Subcutaneous abdominal adipose tissue (tissue), 5 donors: ENCODE data around the gene KRT73.

Source experiments
- H3K27ac ChIP-seq: one replicate; pipeline ENCODE4 v1.7.0; 2013; ENCODE audit warnings: low read depth, mild to moderate bottlenecking, inconsistent platforms, low read length, moderate library complexity
- H3K27me3 ChIP-seq, 5 donors: one replicate each; pipeline ENCODE4 v1.7.0; 2013; ENCODE audit warnings: low read length in 5 of 5, inconsistent platforms in 1 of 5; ENCODE audit not compliant: control insufficient read depth in 5 of 5, insufficient read depth in 4 of 5
- H3K36me3 ChIP-seq, 5 donors: one replicate each; pipeline ENCODE4 v1.7.0; 2013; ENCODE audit warnings: low read length in 5 of 5; ENCODE audit not compliant: control insufficient read depth in 5 of 5, insufficient read depth in 5 of 5
- H3K4me1 ChIP-seq, 5 donors: one replicate each; pipeline ENCODE4 v1.7.0; 2013; ENCODE audit warnings: low read length in 5 of 5, mild to moderate bottlenecking in 3 of 5, moderate library complexity in 1 of 5; ENCODE audit not compliant: control insufficient read depth in 5 of 5, insufficient read depth in 5 of 5
- H3K4me3 ChIP-seq, 5 donors: one replicate each; pipeline ENCODE4 v1.7.0; 2013; ENCODE audit warnings: low read length in 5 of 5, low read depth in 1 of 5
- H3K9ac ChIP-seq, 5 donors: one replicate each; pipeline ENCODE4 v1.7.0; 2013; ENCODE audit warnings: low read length in 5 of 5, mild to moderate bottlenecking in 4 of 5, moderate library complexity in 3 of 5
- H3K9me3 ChIP-seq, 5 donors: one replicate each; pipeline ENCODE4 v1.7.0; 2013; ENCODE audit warnings: low read length in 5 of 5; ENCODE audit not compliant: control insufficient read depth in 5 of 5
- donor health status: healthy.
- donor health status: healthy.
- donor health status: healthy.
- donor health status: healthy.
- donor health status: healthy.

KRT73 gene

GRCh38 chr12:52579468-52580465 is 38.6 kb downstream of the KRT73 start:
- H3K9me3 ChIP-seq: no peaks in the 10 kb centered on the region
- no peak overlapping the region for H3K4me3 ChIP-seq
- H3K36me3 ChIP-seq: no peaks in the 10 kb centered on the region
- H3K4me1 ChIP-seq: peaks cover 0 to 4% (median 0%) of the 10 kb centered on the region in 5 donors
- no peak overlapping the region for H3K27ac ChIP-seq
- H3K9ac ChIP-seq: no peak overlapping the region
- peaks cover 0 to 6% (median 0%) of the 10 kb centered on the region in 5 donors for H3K27me3 ChIP-seq

- H3K36me3 ChIP-seq: no peaks in the 10 kb centered on the region
- H3K9me3 ChIP-seq: no peaks in the 10 kb centered on the region
- H3K4me3 ChIP-seq: no peak overlapping the region
- H3K9ac ChIP-seq: no peak overlapping the region
- H3K4me1 ChIP-seq: peaks cover 0 to 4% (median 0%) of the 10 kb centered on the region in 5 donors
- no peak overlapping the region for H3K27ac ChIP-seq
- peaks cover 0 to 6% (median 0%) of the 10 kb centered on the region in 5 donors for H3K27me3 ChIP-seq
Measured at GRCh38 chr12:52578469-52578868, 39.9 kb downstream of the KRT73 start.

GRCh38 chr12:52577316-52577715 is 41.0 kb downstream of the KRT73 start:
- Histone ChIP-seq H3K9ac (no peak overlapping the region), H3K4me3 (no peak overlapping the region), H3K9me3 (no peaks in the 10 kb centered on the region), H3K27ac (no peak overlapping the region), H3K4me1 (peaks cover 0 to 4% (median 0%) of the 10 kb centered on the region in 5 donors), H3K36me3 (no peaks in the 10 kb centered on the region), H3K27me3 (peaks cover 0 to 6% (median 0%) of the 10 kb centered on the region in 5 donors)

GRCh38 chr12:52575948-52576347 is 42.4 kb downstream of the KRT73 start:
- no peak overlapping the region for H3K27ac ChIP-seq
- peak overlapping the region in 1 of 5 donors; percentile 10 for H3K4me3 ChIP-seq
- peaks cover 0 to 4% (median 0%) of the 10 kb centered on the region in 5 donors for H3K4me1 ChIP-seq
- no peaks in the 10 kb centered on the region for H3K9me3 ChIP-seq
- peaks cover 0 to 5% (median 0%) of the 10 kb centered on the region in 5 donors for H3K27me3 ChIP-seq
- no peak overlapping the region for H3K9ac ChIP-seq
- no peaks in the 10 kb centered on the region for H3K36me3 ChIP-seq

GRCh38 chr12:52575256-52575655 is 43.1 kb downstream of the KRT73 start:
- Histone ChIP-seq H3K9ac (no peak overlapping the region), H3K27ac (no peak overlapping the region), H3K4me3 (no peak overlapping the region), H3K27me3 (peaks cover 0 to 7% (median 0%) of the 10 kb centered on the region in 5 donors), H3K9me3 (no peaks in the 10 kb centered on the region), H3K4me1 (peaks cover 0 to 4% (median 0%) of the 10 kb centered on the region in 5 donors), H3K36me3 (no peaks in the 10 kb centered on the region)

- H3K27me3 ChIP-seq: peaks cover 0 to 12% (median 5%) of the 10 kb centered on the region in 5 donors
Measured at GRCh38 chr12:52573743-52574142, 44.6 kb downstream of the KRT73 start, which contains the start of gene KRT74. TSS of gene KRT74 (minus strand) at chr12:52573843. CDS start at chr12:52573777, 66 bp downstream.

GRCh38 chr12:52573306-52573705 is 45.1 kb downstream of the KRT73 start:
- H3K9me3 ChIP-seq: no peaks in the 10 kb centered on the region
- H3K27me3 ChIP-seq: peaks cover 0 to 12% (median 5%) of the 10 kb centered on the region in 5 donors
- H3K36me3 ChIP-seq: no peaks in the 10 kb centered on the region
- H3K4me3 ChIP-seq: no peak overlapping the region
- peaks cover 0 to 3% (median 0%) of the 10 kb centered on the region in 5 donors for H3K4me1 ChIP-seq
- H3K27ac ChIP-seq: no peak overlapping the region
- H3K9ac ChIP-seq: no peak overlapping the region

More at GRCh38 chr12:52573743-52574142, 44.6 kb downstream of the KRT73 start, which contains the start of gene KRT74:
- Histone ChIP-seq H3K27ac (no peak within 1 kb of the TSS), H3K9me3 (no peaks in the 10 kb centered on the region), H3K9ac (no peak within 1 kb of the TSS), H3K4me3 (no peak within 1 kb of the TSS), H3K36me3 (no peaks in the 10 kb centered on the region), H3K4me1 (peaks cover 0 to 4% (median 0%) of the 10 kb centered on the region in 5 donors)

- Histone ChIP-seq H3K36me3 (no peaks in the 10 kb centered on the region), H3K4me1 (peaks cover 0 to 3% (median 0%) of the 10 kb centered on the region in 5 donors), H3K9ac (no peak overlapping the region), H3K9me3 (no peaks in the 10 kb centered on the region), H3K4me3 (no peak overlapping the region), H3K27me3 (peaks cover 0 to 16% (median 8%) of the 10 kb centered on the region in 5 donors), H3K27ac (no peak overlapping the region)
Measured at GRCh38 chr12:52570511-52570910, 47.8 kb downstream of the KRT73 start.

- no peaks in the 10 kb centered on the region for H3K9me3 ChIP-seq
- no peak overlapping the region for H3K27ac ChIP-seq
- peaks cover 0 to 16% (median 8%) of the 10 kb centered on the region in 5 donors for H3K27me3 ChIP-seq
- H3K9ac ChIP-seq: no peak overlapping the region
- H3K36me3 ChIP-seq: no peaks in the 10 kb centered on the region
- no peak overlapping the region for H3K4me3 ChIP-seq
- H3K4me1 ChIP-seq: peaks cover 0 to 3% (median 0%) of the 10 kb centered on the region in 5 donors
Measured at GRCh38 chr12:52568111-52568510, 50.2 kb downstream of the KRT73 start.

- no peaks in the 10 kb centered on the region for H3K9me3 ChIP-seq
- H3K4me1 ChIP-seq: peaks cover 0 to under 1% (median 0%) of the 10 kb centered on the region in 5 donors
- H3K36me3 ChIP-seq: no peaks in the 10 kb centered on the region
- H3K27ac ChIP-seq: no peak overlapping the region
- H3K4me3 ChIP-seq: no peak overlapping the region
- no peak overlapping the region for H3K9ac ChIP-seq
- H3K27me3 ChIP-seq: peaks cover 0 to 16% (median 8%) of the 10 kb centered on the region in 5 donors
Measured at GRCh38 chr12:52566847-52567291, 51.5 kb downstream of the KRT73 start.
